SU-DHL-6 (cell line): Measurements from ENCODE around the gene ANKRD13D.
"Not testable (repeated sequence)": the region's sequence is repeated elsewhere in the genome, so short reads cannot be mapped to it uniquely, and the experiment has no call there.

Source experiments
- CTCF ChIP-seq: fragments of 200-600 bp; sonication (generic); IDR thresholded peaks from one replicate; pipeline ENCODE4 v1.5.1; 2017; ENCODE audit warnings: antibody characterized with exemption, mild to moderate bottlenecking, low read length, moderate library complexity; ENCODE audit not compliant: insufficient read depth, poor library complexity, severe bottlenecking
- EZH2phosphoT487 ChIP-seq: fragments of 200-600 bp; sonication (generic), shearing (Covaris generic); conservative IDR thresholded peaks from 2 replicates; pipeline ENCODE4 v1.6.1; 2018; ENCODE audit warnings: mild to moderate bottlenecking, antibody characterized with exemption, low read length, moderate library complexity, mixed read lengths

GRCh38 chr11:67260885-67261639 is 28.0 kb upstream of the ANKRD13D start:
- not testable (repeated sequence) for TF ChIP-seq CTCF, EZH2phosphoT487
